HEK293 (cell line): ENCODE data around the gene DNAJC5.

Experiments used
- GLI2 ChIP-seq: fragments of 450-650 bp; formaldehyde crosslinking; IDR thresholded peaks from 2 replicates; pipeline ENCODE4; 2017; ENCODE audit warnings: missing biosample characterization, missing genetic modification characterization, low read depth, borderline replicate concordance
- GLIS1 ChIP-seq: fragments of 450-650 bp; formaldehyde crosslinking; IDR thresholded peaks from 2 replicates; pipeline ENCODE4 v1.5.1; 2016; ENCODE audit warnings: missing biosample characterization, missing genetic modification characterization
- GLIS2 ChIP-seq: fragments of 450-650 bp; formaldehyde crosslinking; IDR thresholded peaks from 2 replicates; pipeline ENCODE4 v1.5.1; 2016; ENCODE audit warnings: missing biosample characterization, missing genetic modification characterization
- KLF16 ChIP-seq: fragments of 450-650 bp; formaldehyde crosslinking; IDR thresholded peaks from 2 replicates; pipeline ENCODE4 v1.5.1; 2017; ENCODE audit warnings: missing biosample characterization, missing genetic modification characterization
- OVOL3 ChIP-seq: fragments of 450-650 bp; formaldehyde crosslinking; IDR thresholded peaks from 2 replicates; pipeline ENCODE4 v1.5.1; 2016; ENCODE audit warnings: missing biosample characterization, missing genetic modification characterization
- SP3 ChIP-seq: fragments of 450-650 bp; formaldehyde crosslinking; IDR thresholded peaks from 2 replicates; pipeline ENCODE4 v1.5.1; 2016; ENCODE audit warnings: missing biosample characterization, missing genetic modification characterization
- SP7 ChIP-seq: fragments of 450-650 bp; formaldehyde crosslinking; IDR thresholded peaks from 2 replicates; pipeline ENCODE4 v1.5.1; 2016; ENCODE audit warnings: missing biosample characterization, missing genetic modification characterization
- TRIM28 ChIP-seq: IDR thresholded peaks from 2 replicates; pipeline ENCODE4 v1.6.1; 2011; ENCODE audit warnings: low read length, control low read depth, borderline replicate concordance
- ZBTB8A ChIP-seq: fragments of 450-650 bp; formaldehyde crosslinking; IDR thresholded peaks from 2 replicates; pipeline ENCODE4 v1.5.1; 2016; ENCODE audit warnings: missing biosample characterization, missing genetic modification characterization
- ZNF121 ChIP-seq: fragments of 450-650 bp; formaldehyde crosslinking; IDR thresholded peaks from 2 replicates; pipeline ENCODE4 v1.5.1; 2016; ENCODE audit warnings: missing biosample characterization, missing genetic modification characterization
- ZNF214 ChIP-seq: fragments of 450-650 bp; formaldehyde crosslinking; IDR thresholded peaks from 2 replicates; pipeline ENCODE4 v1.5.1; 2017; ENCODE audit warnings: missing biosample characterization, mild to moderate bottlenecking, missing genetic modification characterization, borderline replicate concordance
- ZNF311 ChIP-seq: fragments of 450-650 bp; formaldehyde crosslinking; IDR thresholded peaks from 2 replicates; pipeline ENCODE4 v1.5.1; 2017; ENCODE audit warnings: missing biosample characterization, missing genetic modification characterization, borderline replicate concordance
- ZNF335 ChIP-seq: fragments of 450-650 bp; formaldehyde crosslinking; conservative IDR thresholded peaks from 2 replicates; pipeline ENCODE4 v1.5.1; 2016; ENCODE audit warnings: missing biosample characterization, missing genetic modification characterization
- ZNF341 ChIP-seq: fragments of 450-650 bp; formaldehyde crosslinking; IDR thresholded peaks from 2 replicates; pipeline ENCODE4; 2016; ENCODE audit warnings: low read depth, missing biosample characterization, missing genetic modification characterization
- ZNF404 ChIP-seq: fragments of 450-650 bp; formaldehyde crosslinking; IDR thresholded peaks from 2 replicates; pipeline ENCODE4 v1.5.1; 2017; ENCODE audit warnings: missing biosample characterization, missing genetic modification characterization
- ZNF555 ChIP-seq: fragments of 450-650 bp; formaldehyde crosslinking; conservative IDR thresholded peaks from 2 replicates; pipeline ENCODE4 v1.5.1; 2017; ENCODE audit warnings: missing biosample characterization, mild to moderate bottlenecking, missing genetic modification characterization, inconsistent platforms
- ZNF558 ChIP-seq: fragments of 450-650 bp; formaldehyde crosslinking; IDR thresholded peaks from 2 replicates; pipeline ENCODE4 v1.5.1; 2016; ENCODE audit warnings: missing biosample characterization, missing genetic modification characterization
- ZNF561 ChIP-seq: fragments of 450-650 bp; IDR thresholded peaks from 2 replicates; pipeline ENCODE4 v1.5.1; 2018; ENCODE audit warnings: missing biosample characterization, missing genetic modification characterization, borderline replicate concordance
- ZNF596 ChIP-seq: fragments of 450-650 bp; IDR thresholded peaks from 2 replicates; pipeline ENCODE4 v1.5.0; 2018; ENCODE audit warnings: missing biosample characterization, mild to moderate bottlenecking, missing genetic modification characterization, moderate library complexity
- ZNF776 ChIP-seq: fragments of 450-650 bp; formaldehyde crosslinking; IDR thresholded peaks from 2 replicates; pipeline ENCODE4 v1.5.0; 2017; ENCODE audit warnings: missing biosample characterization, missing genetic modification characterization, borderline replicate concordance
- TF ChIP-seq, protein P1 (sequence below): fragments of 450-650 bp; formaldehyde crosslinking; conservative IDR thresholded peaks from 2 replicates; pipeline ENCODE4 v1.5.1; 2016; ENCODE audit warnings: low read depth, missing biosample characterization, missing genetic modification characterization
- TF ChIP-seq, protein P2 (sequence below): fragments of 450-650 bp; formaldehyde crosslinking; IDR thresholded peaks from 2 replicates; pipeline ENCODE4 v1.5.0; 2017; ENCODE audit warnings: missing biosample characterization, missing genetic modification characterization, borderline replicate concordance
- TF ChIP-seq, protein P3 (sequence below): fragments of 450-650 bp; formaldehyde crosslinking; IDR thresholded peaks from 2 replicates; pipeline ENCODE4 v1.5.1; 2016; ENCODE audit warnings: missing biosample characterization, missing genetic modification characterization
- TF ChIP-seq, protein P4 (sequence below): fragments of 450-650 bp; formaldehyde crosslinking; IDR thresholded peaks from 2 replicates; pipeline ENCODE4; 2016; ENCODE audit warnings: missing biosample characterization, missing genetic modification characterization
- TF ChIP-seq, protein P5 (sequence below): fragments of 450-650 bp; formaldehyde crosslinking; IDR thresholded peaks from 2 replicates; pipeline ENCODE4 v1.5.1; 2016; ENCODE audit warnings: missing biosample characterization, missing genetic modification characterization, borderline replicate concordance

Gene DNAJC5

DNA sequence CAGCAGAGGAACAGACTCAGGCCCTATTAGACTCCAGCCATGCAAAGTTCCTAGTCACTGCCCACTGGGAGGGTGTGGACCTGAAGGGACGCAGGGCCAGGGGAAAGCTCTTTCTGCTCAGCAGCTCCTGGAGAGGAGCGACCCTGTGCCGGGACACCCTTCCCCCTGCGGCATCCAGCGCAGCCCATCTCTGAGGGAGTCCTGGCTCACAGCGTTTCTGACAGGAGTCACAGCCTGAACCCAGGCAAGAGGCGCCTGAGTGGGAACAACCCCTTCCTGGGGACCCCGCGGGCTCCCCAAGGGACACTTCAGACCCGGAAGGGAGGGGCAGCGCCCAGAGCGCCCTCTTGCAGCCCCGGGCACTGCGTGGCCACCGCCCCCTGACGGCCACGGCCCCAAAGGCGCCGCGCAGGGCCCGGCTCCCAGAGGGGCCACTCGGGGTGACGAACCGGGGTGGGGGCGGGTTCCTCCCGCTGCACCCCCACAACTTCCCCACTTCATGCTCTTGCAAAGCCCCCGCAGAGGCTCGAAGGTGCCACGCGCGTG is 60.4 kb downstream of the DNAJC5 start (continued):
- TF ChIP-seq, protein P1, sequence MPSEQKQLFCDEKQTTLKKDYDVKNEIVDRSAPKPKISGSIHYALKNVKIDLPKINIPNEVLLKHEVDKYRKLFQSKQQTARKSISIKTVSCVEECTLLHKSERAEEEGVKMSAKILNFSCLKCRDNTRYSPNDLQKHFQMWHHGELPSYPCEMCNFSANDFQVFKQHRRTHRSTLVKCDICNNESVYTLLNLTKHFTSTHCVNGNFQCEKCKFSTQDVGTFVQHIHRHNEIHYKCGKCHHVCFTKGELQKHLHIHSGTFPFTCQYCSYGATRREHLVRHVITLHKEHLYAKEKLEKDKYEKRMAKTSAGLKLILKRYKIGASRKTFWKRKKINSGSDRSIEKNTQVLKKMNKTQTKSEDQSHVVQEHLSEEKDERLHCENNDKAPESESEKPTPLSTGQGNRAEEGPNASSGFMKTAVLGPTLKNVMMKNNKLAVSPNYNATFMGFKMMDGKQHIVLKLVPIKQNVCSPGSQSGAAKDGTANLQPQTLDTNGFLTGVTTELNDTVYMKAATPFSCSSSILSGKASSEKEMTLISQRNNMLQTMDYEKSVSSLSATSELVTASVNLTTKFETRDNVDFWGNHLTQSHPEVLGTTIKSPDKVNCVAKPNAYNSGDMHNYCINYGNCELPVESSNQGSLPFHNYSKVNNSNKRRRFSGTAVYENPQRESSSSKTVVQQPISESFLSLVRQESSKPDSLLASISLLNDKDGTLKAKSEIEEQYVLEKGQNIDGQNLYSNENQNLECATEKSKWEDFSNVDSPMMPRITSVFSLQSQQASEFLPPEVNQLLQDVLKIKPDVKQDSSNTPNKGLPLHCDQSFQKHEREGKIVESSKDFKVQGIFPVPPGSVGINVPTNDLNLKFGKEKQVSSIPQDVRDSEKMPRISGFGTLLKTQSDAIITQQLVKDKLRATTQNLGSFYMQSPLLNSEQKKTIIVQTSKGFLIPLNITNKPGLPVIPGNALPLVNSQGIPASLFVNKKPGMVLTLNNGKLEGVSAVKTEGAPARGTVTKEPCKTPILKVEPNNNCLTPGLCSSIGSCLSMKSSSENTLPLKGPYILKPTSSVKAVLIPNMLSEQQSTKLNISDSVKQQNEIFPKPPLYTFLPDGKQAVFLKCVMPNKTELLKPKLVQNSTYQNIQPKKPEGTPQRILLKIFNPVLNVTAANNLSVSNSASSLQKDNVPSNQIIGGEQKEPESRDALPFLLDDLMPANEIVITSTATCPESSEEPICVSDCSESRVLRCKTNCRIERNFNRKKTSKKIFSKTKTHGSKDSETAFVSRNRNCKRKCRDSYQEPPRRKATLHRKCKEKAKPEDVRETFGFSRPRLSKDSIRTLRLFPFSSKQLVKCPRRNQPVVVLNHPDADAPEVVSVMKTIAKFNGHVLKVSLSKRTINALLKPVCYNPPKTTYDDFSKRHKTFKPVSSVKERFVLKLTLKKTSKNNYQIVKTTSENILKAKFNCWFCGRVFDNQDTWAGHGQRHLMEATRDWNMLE (tag by site-specific recombination): no peak
- TF ChIP-seq, protein P2, sequence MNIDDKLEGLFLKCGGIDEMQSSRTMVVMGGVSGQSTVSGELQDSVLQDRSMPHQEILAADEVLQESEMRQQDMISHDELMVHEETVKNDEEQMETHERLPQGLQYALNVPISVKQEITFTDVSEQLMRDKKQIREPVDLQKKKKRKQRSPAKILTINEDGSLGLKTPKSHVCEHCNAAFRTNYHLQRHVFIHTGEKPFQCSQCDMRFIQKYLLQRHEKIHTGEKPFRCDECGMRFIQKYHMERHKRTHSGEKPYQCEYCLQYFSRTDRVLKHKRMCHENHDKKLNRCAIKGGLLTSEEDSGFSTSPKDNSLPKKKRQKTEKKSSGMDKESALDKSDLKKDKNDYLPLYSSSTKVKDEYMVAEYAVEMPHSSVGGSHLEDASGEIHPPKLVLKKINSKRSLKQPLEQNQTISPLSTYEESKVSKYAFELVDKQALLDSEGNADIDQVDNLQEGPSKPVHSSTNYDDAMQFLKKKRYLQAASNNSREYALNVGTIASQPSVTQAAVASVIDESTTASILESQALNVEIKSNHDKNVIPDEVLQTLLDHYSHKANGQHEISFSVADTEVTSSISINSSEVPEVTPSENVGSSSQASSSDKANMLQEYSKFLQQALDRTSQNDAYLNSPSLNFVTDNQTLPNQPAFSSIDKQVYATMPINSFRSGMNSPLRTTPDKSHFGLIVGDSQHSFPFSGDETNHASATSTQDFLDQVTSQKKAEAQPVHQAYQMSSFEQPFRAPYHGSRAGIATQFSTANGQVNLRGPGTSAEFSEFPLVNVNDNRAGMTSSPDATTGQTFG (tag by site-specific recombination): no peak
- TF ChIP-seq ZNF404 (no peak), ZNF555 (no peak), OVOL3 (tag by site-specific recombination) (no peak), ZNF596 (no peak), ZNF558 (tag by site-specific recombination) (no peak), GLIS2 (tag by site-specific recombination) (no peak; the same call in 1 of the 2 replicates), GLIS1 (tag by site-specific recombination) (peak; percentile 49), KLF16 (no peak), ZNF776 (tag by site-specific recombination) (no peak), TRIM28 (no peak), ZNF311 (tag by site-specific recombination) (no peak), GLI2 (no peak), SP3 (tag by site-specific recombination) (no peak), ZNF121 (tag by site-specific recombination) (no peak), ZNF561 (tag by site-specific recombination) (peak; percentile 39; the same call in 1 of the 2 replicates), SP7 (tag by site-specific recombination) (no peak), ZBTB8A (tag by site-specific recombination) (peak; percentile 97), ZNF335 (tag by site-specific recombination) (0 out of 2 replicates have a peak, but pooled peaks have one; percentile 73), ZNF341 (tag by site-specific recombination) (no peak), ZNF214 (tag by site-specific recombination) (no peak)
- TF ChIP-seq, protein P3, sequence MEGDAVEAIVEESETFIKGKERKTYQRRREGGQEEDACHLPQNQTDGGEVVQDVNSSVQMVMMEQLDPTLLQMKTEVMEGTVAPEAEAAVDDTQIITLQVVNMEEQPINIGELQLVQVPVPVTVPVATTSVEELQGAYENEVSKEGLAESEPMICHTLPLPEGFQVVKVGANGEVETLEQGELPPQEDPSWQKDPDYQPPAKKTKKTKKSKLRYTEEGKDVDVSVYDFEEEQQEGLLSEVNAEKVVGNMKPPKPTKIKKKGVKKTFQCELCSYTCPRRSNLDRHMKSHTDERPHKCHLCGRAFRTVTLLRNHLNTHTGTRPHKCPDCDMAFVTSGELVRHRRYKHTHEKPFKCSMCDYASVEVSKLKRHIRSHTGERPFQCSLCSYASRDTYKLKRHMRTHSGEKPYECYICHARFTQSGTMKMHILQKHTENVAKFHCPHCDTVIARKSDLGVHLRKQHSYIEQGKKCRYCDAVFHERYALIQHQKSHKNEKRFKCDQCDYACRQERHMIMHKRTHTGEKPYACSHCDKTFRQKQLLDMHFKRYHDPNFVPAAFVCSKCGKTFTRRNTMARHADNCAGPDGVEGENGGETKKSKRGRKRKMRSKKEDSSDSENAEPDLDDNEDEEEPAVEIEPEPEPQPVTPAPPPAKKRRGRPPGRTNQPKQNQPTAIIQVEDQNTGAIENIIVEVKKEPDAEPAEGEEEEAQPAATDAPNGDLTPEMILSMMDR (tag by site-specific recombination): peak; percentile 89
- TF ChIP-seq, protein P4, sequence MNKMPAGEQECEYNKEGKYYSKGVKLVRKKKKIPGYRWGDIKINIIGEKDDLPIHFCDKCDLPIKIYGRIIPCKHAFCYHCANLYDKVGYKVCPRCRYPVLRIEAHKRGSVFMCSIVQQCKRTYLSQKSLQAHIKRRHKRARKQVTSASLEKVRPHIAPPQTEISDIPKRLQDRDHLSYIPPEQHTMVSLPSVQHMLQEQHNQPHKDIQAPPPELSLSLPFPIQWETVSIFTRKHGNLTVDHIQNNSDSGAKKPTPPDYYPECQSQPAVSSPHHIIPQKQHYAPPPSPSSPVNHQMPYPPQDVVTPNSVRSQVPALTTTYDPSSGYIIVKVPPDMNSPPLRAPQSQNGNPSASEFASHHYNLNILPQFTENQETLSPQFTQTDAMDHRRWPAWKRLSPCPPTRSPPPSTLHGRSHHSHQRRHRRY (tag by site-specific recombination): no peak
- TF ChIP-seq, protein P5, sequence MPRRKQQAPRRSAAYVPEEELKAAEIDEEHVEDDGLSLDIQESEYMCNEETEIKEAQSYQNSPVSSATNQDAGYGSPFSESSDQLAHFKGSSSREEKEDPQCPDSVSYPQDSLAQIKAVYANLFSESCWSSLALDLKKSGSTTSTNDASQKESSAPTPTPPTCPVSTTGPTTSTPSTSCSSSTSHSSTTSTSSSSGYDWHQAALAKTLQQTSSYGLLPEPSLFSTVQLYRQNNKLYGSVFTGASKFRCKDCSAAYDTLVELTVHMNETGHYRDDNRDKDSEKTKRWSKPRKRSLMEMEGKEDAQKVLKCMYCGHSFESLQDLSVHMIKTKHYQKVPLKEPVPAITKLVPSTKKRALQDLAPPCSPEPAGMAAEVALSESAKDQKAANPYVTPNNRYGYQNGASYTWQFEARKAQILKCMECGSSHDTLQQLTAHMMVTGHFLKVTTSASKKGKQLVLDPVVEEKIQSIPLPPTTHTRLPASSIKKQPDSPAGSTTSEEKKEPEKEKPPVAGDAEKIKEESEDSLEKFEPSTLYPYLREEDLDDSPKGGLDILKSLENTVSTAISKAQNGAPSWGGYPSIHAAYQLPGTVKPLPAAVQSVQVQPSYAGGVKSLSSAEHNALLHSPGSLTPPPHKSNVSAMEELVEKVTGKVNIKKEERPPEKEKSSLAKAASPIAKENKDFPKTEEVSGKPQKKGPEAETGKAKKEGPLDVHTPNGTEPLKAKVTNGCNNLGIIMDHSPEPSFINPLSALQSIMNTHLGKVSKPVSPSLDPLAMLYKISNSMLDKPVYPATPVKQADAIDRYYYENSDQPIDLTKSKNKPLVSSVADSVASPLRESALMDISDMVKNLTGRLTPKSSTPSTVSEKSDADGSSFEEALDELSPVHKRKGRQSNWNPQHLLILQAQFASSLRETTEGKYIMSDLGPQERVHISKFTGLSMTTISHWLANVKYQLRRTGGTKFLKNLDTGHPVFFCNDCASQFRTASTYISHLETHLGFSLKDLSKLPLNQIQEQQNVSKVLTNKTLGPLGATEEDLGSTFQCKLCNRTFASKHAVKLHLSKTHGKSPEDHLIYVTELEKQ (tag by site-specific recombination): no peak
